Measurements from ENCODE around the gene MNAT1.

DNA sequence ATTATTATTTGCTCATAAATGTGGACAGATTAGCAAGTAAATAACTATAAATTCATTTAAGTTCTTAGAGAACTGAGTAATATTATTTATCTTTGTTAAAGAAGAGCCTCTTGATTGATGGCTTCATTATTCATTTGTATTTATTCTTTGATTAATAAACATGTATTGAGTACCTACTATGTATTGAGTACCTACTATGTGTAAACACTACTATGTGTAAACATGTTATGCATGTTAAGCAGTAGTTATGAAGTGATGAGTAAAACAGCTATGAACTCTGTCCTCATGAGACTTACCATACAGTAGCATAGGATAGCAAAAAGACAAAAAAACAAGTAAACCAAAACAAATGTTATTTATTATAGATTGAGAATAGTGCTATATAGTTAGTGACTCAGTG is 61.9 kb downstream of the MNAT1 start:
- TF ChIP-seq, protein P1, sequence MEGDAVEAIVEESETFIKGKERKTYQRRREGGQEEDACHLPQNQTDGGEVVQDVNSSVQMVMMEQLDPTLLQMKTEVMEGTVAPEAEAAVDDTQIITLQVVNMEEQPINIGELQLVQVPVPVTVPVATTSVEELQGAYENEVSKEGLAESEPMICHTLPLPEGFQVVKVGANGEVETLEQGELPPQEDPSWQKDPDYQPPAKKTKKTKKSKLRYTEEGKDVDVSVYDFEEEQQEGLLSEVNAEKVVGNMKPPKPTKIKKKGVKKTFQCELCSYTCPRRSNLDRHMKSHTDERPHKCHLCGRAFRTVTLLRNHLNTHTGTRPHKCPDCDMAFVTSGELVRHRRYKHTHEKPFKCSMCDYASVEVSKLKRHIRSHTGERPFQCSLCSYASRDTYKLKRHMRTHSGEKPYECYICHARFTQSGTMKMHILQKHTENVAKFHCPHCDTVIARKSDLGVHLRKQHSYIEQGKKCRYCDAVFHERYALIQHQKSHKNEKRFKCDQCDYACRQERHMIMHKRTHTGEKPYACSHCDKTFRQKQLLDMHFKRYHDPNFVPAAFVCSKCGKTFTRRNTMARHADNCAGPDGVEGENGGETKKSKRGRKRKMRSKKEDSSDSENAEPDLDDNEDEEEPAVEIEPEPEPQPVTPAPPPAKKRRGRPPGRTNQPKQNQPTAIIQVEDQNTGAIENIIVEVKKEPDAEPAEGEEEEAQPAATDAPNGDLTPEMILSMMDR (IDR thresholded peaks at IDR 0.05), result no peak
- TF ChIP-seq POLR2A (IDR thresholded peaks at IDR 0.05) (no peak), POLR2AphosphoS5 (IDR thresholded peaks at IDR 0.05) (no peak)
